ENCODE measurements around the gene MAP2K5.

Gene MAP2K5

DNA sequence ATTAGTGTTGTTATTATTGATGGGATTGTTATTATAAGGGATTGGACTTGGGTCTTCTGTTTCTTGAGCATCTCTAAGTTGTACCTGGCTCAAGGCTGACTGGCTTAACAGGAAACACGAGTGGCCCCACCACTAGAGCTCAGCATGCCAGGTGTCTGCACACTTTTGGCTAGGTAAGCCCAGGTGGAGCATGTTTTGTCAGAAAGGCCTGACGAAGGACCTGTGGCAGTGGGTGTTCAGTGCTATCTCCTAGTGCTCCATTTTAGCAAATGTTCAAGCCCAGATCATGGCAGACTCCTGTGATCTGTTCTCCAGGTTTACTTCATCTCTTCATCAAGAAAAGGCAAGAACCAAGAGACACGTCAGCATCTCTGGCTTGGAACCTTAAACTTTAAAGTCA lies 3.4 kb downstream of the MAP2K5 start:
- no peak overlapping the region for H3K27ac ChIP-seq (ENCODE audit: low read length)
- no peaks in the 10 kb centered on the region for H3K9me2 ChIP-seq (replicated peaks; ENCODE audit: insufficient read depth, low read length)
- no peaks in the 10 kb centered on the region for H3K36me3 ChIP-seq (replicated peaks; ENCODE audit: insufficient read depth, low read length)
- peaks cover 19% of the 10 kb centered on the region; the same call in 1 of the 2 replicates for H3F3A ChIP-seq (ENCODE audit: insufficient read depth, low read length)
- no peak overlapping the region for H3K4me2 ChIP-seq (ENCODE audit: low read depth, low read length)
- no peaks in the 10 kb centered on the region for H4K20me1 ChIP-seq (ENCODE audit: insufficient read depth, low read length)
- peaks cover 10% of the 10 kb centered on the region for H3K4me1 ChIP-seq (ENCODE audit: low read length)
- no peaks in the 10 kb centered on the region for H3K27me3 ChIP-seq (replicated peaks; ENCODE audit: insufficient read depth, low read length)
- no peak overlapping the region for H3K4me3 ChIP-seq (ENCODE audit: low read length)
- no peak for DNase-seq
- no peak overlapping the region for H3K9ac ChIP-seq (ENCODE audit: low read length)
- H2AFZ ChIP-seq (ENCODE audit: low read length): no peak overlapping the region
- no peaks in the 10 kb centered on the region for H3K9me3 ChIP-seq (replicated peaks; ENCODE audit: insufficient read depth, low read length)
- peaks cover 10% of the 10 kb centered on the region; the same call in 1 of the 2 replicates for H3K79me2 ChIP-seq (ENCODE audit: low read length)
- TF ChIP-seq EZH2 (optimal IDR thresholded peaks at IDR 0.05; ENCODE audit: low read depth, low read length) (no peak), EZH2phosphoT487 (IDR thresholded peaks at IDR 0.05; ENCODE audit: low read length) (no peak), CTCF (IDR thresholded peaks at IDR 0.05; ENCODE audit: low read length) (no peak)

DNA sequence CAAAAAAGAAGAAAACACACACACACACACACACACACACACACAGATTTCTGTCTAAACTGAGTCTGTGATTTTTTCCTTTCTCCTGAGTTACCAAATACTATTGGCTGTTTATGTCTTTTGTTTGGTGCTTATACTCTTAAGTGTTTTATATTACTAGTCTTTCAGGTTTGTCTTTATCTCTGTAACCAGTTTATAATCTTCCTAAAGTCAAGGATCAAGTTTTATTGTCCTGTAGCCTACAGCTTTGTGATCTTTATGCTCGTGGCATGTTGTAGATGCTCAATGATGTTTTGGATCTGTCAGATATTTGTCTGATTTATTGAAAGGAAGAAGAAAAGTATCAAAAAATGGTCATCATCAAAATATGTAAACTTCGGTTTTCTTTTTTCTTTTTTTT lies 4.6 kb downstream of the MAP2K5 start:
- Histone ChIP-seq H3K4me2 (ENCODE audit: low read depth, low read length) (no peak overlapping the region), H3K27ac (ENCODE audit: low read length) (no peak overlapping the region), H3K36me3 (replicated peaks; ENCODE audit: insufficient read depth, low read length) (0 out of 2 replicates have a peak, but pooled peaks cover 2% of the 10 kb centered on the region), H3K27me3 (replicated peaks; ENCODE audit: insufficient read depth, low read length) (no peaks in the 10 kb centered on the region), H3K4me1 (ENCODE audit: low read length) (peaks cover 6% of the 10 kb centered on the region), H3K9me2 (replicated peaks; ENCODE audit: insufficient read depth, low read length) (no peaks in the 10 kb centered on the region), H4K20me1 (ENCODE audit: insufficient read depth, low read length) (no peaks in the 10 kb centered on the region), H3K9ac (ENCODE audit: low read length) (no peak overlapping the region), H3F3A (ENCODE audit: insufficient read depth, low read length) (peaks cover 9% of the 10 kb centered on the region; the same call in 1 of the 2 replicates), H3K4me3 (ENCODE audit: low read length) (no peak overlapping the region), H2AFZ (ENCODE audit: low read length) (no peak overlapping the region), H3K9me3 (replicated peaks; ENCODE audit: insufficient read depth, low read length) (no peaks in the 10 kb centered on the region), H3K79me2 (ENCODE audit: low read length) (peaks cover 7% of the 10 kb centered on the region; the same call in 1 of the 2 replicates)
- TF ChIP-seq EZH2 (optimal IDR thresholded peaks at IDR 0.05; ENCODE audit: low read depth, low read length): no peak
- no peak for TF ChIP-seq CTCF (IDR thresholded peaks at IDR 0.05; ENCODE audit: low read length)
- TF ChIP-seq EZH2phosphoT487 (IDR thresholded peaks at IDR 0.05; ENCODE audit: low read length): no peak
- DNase-seq: no peak

- H4K20me1 ChIP-seq (ENCODE audit: insufficient read depth, low read length): no peaks in the 10 kb centered on the region
- H3K4me3 ChIP-seq (ENCODE audit: low read length): no peak overlapping the region
- 0 out of 2 replicates have a peak, but pooled peaks cover 2% of the 10 kb centered on the region for H3K36me3 ChIP-seq (replicated peaks; ENCODE audit: insufficient read depth, low read length)
- no peaks in the 10 kb centered on the region for H3K27me3 ChIP-seq (replicated peaks; ENCODE audit: insufficient read depth, low read length)
- no peak overlapping the region for H3K27ac ChIP-seq (ENCODE audit: low read length)
- H3K4me1 ChIP-seq (ENCODE audit: low read length): peaks cover 6% of the 10 kb centered on the region
- DNase-seq: no peak
- H3K9ac ChIP-seq (ENCODE audit: low read length): no peak overlapping the region
- H3F3A ChIP-seq (ENCODE audit: insufficient read depth, low read length): peaks cover 5% of the 10 kb centered on the region; the same call in 1 of the 2 replicates
- no peak for TF ChIP-seq CTCF (IDR thresholded peaks at IDR 0.05; ENCODE audit: low read length)
- TF ChIP-seq EZH2phosphoT487 (IDR thresholded peaks at IDR 0.05; ENCODE audit: low read length): no peak
- TF ChIP-seq EZH2 (optimal IDR thresholded peaks at IDR 0.05; ENCODE audit: low read depth, low read length): no peak
- no peak overlapping the region for H3K4me2 ChIP-seq (ENCODE audit: low read depth, low read length)
- H3K79me2 ChIP-seq (ENCODE audit: low read length): peaks cover 6% of the 10 kb centered on the region; the same call in 1 of the 2 replicates
- no peaks in the 10 kb centered on the region for H3K9me3 ChIP-seq (replicated peaks; ENCODE audit: insufficient read depth, low read length)
- no peaks in the 10 kb centered on the region for H3K9me2 ChIP-seq (replicated peaks; ENCODE audit: insufficient read depth, low read length)
- no peak overlapping the region for H2AFZ ChIP-seq (ENCODE audit: low read length)
Measured at GRCh38 chr15:67547836-67548235, 5.3 kb downstream of the MAP2K5 start.

Data from MM.1S (cell line).